Occipital lobe (tissue), 2 donors: ENCODE data around the gene CHMP6. TPM values are rescaled to one million over a fixed set of nuclear protein-coding genes. Genes with fewer than 3 reads are reported as not detected.

ENCODE experiments used
- DNase-seq: peaks from one replicate; lab custom pipeline; 2025; lab: John Stamatoyannopoulos, UW
- total RNA-seq: library from RNA; depleted of rRNA; stranded (reverse); fragments of >200 nt; gene quantifications from one replicate; pipeline ENCODE4 v1.2.3, GENCODE V29; 2014

CHMP6 gene
- total RNA-seq, 1 donor from 2014 or later, result 11.7 TPM

DNA sequence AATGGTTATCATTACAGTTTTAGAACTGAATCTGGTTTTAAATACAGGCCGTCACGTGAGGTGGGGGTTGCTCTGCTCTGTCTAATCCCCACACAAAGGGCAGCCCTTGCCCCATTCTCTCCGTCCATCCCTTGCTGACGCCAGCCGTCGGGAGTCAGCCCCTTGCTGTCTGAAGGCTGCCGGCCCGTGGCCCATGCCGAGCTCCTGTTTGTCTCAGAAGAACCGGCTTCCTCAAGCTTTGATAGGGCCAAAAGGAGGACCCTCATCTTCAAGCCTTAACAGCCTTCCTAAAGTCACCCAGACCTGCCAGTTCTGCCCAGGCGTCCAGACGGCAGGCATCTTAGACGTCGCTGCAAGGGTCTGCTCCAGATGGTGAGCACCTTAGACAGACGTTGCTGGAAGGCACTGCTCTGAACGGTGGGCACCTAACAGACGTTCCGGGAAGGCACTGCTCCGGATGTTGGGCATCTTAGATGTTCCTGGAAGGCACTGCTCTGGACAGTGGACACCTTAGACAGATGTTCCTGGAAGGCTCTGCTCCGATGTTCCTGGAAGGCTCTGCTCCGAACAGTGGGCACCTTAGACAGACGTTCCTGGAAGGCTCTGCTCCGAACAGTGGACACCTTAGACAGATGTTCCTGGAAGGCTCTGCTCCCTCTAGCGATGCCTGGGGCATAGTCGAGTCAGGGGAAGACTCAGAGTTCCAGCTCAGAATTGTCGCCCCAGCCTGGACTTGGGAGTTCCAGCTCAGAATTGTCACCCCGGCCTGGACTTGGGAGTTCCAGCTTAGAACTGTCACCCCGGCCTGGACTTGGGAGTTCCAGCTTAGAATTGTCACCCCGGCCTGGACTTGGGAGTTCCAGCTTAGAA is 35.1 kb upstream of the CHMP6 start:
- DNase-seq, result no peak

DNA sequence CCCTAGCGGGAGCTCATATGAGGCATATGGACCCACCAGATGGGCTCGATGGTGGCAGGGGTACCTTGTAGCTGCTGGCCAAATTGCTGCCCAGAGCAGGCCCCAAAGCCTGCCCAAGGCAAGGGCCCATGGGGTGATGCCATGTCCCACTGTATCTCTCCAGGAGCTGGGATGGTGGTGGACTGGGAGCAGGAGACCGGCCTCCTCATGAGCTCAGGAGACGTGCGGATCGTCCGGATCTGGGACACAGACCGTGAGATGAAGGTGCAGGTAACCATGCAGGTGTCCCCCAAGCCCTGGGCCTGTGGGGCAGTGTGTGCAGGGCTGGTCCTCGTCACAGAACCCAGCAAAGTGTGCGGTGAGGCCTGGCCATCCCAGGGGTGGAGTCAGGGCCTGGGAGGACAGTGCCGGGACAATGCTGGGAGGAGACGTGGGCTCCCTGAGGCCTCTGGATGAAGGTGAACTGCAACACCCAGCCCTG is 34.1 kb upstream of the CHMP6 start:
- DNase-seq, result no peak

DNA sequence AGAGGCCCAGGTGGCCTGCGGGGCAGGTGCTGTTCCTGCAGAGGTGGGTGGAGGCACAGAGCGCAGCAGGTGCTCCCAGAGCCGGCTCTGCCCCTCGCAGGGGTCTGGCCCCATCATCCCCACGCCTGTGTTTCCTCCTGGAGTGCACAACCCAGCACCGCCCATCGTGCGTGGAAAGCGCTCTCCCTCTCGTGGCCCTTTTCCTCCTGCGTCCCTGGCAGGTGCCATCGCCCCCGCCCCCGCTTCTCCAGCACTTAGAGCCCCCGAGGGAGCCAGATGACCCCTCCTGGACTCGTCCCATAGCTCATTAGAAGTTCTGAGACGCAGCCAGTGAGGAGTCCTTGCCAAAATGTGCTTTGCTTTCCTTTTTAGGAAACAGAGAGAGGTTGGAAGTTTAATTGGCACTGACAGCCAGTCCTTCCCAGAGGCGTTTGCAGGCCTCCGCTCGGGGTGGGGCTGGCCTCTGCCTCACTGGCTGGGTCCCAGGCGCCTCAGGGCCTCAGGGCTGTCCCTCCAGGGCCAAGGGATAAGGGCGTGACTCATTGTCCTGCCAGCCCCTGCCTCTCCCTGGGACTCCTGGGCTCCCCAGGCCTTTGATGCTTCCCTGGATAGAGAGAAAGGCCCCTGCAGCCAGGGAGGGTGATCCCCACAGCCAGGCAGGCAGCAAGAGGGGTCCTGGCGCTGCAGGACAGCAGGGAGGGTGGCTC is 32.2 kb upstream of the CHMP6 start:
- no peak for DNase-seq

DNA sequence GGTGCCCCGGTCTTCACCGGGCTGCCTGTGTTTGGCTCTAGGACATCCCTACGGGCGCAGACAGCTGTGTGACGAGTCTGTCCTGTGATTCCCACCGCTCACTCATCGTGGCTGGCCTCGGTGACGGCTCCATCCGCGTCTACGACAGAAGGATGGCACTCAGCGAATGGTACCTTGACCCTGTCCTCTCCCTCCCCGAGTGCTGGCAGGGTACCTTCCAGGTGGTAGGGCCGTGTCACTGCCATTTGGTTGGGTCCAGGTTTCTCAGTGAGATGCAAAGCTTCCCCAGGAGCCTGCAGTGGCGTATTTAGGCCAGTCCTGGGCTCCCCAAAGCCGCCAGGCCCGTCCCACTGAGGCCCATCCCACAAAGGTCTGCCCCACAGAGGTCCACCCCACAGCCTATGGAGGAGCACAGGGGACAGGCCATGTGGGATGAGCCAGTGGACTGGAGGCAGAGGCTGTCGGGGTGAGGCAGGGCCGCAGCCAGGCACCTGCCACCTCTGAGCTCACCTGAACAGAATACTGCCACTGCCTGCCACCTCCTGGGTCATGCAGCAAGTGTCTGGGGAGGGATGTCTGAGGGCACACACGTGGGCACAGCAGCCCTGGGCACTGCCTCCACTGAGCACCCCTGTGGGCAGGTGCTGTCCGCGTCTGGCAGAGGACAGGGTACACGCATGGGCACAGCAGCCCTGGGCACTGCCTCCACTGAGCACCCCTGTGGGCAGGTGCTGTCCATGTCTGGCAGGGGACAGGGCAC is 31.4 kb upstream of the CHMP6 start:
- DNase-seq, result no peak

DNA sequence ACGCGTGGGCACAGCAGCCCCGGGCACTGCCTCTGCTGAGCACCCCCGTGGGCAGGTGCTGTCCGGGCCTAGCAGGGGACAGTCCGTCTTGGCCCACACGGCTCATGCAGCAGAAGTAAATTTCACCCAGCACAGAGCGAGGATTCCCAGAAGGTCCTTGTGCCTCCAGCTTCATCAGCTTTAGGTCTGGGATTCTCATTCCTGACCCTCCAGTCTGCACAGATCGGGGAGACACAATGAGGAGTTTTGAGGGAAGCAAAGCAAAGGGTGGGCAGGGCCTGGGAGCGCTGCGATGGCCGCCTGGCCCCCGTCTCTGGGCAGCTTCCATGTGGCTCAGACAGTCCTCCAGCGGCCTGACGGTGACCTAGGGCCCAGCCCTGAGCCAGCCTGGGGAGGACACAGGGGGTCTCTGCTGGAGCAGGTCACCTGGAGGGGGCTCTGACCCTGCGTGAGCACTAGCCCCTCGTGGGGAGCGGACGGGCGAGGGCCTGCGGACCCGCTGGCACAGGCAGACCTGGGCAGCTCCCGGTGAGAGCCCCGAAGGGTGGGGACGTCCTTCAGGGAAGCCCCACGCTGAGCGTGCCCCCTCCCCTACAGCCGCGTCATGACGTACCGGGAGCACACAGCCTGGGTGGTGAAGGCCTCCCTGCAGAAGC is 30.7 kb upstream of the CHMP6 start:
- no peak for DNase-seq

DNA sequence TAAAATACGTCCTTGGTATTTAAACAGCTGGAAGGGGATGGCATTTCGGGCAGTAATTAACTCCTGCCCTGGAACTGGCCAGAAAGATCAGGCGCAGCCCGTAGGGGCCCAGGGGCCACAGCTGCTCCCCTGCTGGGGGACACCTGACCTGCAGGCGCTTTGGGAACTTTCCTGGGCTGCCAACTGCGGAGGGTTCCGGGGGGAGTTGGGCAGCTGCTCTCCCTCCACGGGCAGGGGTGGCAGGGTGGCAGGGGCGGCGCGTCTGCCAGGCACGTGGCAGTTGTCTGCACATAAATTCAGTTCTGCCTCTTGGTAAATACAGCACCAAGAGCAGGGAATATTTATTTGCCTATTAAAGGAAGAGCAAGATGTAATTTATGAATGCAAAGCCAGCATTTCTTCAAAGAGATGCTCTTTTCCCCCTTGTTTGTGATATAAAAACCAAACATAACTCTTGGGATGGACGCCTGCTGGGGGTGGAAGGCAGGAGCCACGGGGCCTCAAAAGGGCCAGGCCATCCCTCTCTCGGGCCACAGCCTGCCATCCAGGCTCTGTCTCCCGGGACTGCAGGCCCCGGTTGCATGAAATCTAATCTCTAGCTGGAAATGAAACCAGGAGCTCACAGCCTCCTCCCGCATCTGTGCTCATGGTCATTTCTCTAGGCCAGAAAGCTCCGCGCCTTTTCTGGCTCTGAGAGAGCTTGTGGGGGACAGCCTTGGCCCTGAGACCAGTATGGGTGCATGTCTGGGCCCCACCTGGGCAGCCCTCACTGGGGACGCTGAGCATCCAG is 29.9 kb upstream of the CHMP6 start:
- no peak for DNase-seq

DNA sequence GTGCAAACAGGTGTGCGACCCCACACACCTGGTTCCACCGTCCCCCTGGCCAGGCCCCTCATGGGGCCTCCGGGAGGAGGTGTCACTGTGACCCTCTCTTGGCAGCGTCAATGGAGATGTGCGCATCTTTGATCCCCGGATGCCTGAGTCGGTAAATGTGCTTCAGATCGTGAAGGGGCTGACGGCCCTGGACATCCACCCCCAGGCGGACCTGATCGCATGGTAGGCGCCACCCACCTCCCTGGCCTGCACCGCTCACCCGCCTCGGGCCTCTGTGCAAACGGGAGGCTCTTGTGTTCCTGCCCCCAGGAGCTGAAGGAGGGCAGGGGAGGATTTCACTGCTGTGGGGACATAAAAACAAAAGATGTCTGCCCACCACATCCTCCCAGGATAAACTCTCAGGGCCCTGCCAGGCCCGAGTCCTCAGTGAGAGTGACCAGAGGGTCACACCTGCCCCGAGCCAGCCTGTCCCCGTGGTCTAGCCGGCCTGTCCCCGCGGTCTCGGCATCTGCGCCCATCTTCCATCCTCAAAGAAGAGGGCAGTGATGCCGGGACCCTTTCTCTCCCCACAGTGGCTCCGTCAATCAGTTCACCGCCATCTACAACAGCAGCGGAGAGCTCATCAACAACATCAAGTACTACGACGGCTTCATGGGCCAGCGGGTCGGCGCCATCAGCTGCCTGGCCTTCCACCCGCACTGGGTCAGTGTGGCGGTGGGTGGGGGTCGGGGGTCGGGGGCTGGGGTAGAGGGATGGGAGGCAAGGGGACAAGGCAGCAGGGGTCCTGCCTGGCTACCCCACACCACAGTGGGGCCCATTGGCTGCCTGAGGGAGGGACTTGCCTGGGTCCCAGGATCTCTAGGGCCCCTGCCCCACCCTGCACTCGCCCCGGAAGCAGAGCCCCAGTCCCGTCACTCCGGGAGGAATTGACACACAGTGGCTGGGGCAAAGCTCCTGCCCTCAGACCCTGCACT is 29.0 kb upstream of the CHMP6 start:
- DNase-seq, result no peak

DNA sequence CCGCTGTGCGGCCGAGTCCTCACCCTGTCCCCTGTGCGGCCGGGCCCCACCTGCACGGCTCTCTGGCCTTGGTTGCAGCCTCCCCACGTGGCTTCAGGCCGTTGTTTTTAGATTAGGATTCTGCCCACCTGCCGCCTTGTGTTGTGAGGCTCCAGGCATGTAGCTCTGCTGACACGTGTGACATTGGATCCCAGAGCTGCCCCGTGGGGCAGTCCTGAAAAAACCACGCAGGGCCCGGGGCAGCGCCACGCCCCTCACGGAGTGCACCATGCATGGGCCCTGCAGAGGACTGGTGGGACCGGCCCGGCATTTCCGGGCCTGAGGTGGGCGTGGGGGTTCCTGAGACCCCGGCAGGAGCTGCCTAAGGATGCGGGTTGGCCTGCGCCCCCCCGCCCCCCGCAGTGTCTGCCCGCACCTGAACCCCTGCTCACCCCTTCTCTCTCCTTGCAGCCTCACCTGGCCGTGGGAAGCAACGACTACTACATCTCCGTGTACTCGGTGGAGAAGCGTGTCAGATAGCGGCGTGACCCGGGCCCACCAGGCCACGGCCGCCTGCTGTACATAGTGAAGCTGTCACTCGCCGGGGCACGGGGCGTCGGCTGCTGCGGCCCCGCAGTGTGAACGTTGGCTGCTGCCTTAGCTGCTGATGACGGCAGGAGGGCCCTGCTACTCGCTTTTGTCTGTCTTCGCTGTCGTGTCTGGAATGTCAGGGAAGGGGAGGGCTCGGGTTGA is 27.7 kb upstream of the CHMP6 start:
- DNase-seq, result no peak

DNA sequence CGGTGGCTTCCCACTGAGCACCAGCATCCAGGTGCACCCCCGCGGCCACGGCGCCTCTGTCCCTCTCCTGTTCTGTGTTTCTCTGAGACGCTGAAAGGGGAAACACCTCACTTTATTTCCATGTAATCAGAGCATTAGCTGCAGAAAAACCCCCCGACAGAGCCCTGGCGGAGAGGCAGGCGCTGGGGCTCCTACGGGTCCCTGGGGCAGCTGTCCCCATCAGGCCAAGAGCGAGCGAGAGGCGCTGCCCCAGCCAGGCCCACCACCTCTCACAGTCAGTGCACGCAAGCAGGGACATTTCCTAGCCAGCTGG is 27.1 kb upstream of the CHMP6 start:
- no peak for DNase-seq

DNA sequence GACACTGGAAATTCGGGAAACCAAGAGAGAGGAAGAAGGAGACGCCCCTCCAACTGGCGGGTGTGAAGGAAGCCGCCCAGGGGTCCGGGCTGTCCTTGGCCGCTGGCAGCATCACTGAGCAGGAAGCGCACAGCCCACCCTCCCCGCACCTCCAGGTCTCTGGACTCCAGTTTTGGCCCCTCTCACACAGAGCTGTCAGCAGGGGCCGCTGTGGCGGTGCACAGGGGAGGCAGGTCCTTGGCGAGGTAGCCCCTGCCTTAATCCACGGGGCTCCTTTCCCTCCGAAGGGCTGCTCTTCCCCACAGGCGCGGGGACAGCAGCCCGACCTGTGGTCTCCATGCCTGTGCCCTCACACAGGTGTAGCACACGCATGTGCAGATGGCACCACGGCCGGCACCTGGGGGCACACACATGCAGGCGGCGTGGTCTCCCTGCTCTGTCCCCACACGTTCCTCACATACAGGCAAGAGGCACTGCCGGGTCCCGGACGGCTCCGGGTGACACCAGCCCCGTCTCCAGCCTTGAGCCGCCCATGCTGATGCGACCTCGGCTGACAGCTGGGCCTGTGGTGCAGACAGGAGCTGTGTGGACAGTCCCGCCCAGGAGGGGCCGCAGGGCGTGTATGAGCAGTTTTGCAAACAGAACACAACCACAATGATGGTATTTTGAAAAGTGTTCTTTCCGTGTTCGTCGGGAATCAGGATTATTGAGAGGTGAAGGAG is 26.6 kb upstream of the CHMP6 start:
- DNase-seq, result no peak

DNA sequence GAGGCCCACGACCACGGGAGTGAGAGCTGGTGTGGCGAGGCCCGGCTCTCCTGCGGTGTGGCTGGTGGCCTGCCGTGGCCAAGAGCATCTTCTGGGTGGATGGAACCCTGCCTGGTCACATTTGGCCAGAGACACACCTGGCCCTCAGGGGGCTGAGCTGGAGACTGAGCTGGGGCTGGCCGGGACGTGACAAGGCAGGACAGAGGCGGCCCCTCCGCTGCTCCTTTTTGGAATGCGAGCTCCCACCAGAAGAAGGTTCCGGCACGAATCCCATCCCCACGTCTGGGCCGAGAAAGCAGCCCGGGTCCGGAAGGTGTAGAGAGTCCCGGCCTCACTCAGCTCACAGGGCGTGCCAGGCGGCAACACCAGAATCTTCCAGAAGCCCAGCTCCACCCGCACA is 26.0 kb upstream of the CHMP6 start:
- no peak for DNase-seq

DNA sequence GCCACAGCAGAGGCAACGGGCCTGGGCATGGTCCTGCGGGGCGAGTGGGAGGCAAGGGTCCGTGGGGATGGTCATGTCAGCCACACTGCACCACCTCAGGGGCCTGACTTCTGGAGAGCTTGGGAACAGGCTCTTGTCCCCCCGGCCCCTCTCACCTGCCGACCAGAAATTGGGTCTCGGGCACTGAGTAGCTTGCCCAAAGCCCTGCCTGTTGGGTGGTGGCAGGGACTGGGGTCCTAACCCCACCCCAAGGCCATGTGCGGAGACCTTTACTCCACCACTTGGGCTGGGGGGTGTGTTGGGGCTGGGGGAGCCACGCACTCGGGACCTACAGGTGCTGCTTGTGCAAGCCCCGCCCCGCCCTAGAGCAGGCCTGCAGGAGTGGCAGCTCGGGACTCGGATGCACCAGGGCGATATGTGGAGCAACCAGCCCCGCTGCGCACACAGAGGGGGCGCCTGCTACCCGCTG is 24.2 kb upstream of the CHMP6 start:
- DNase-seq, result no peak

DNA sequence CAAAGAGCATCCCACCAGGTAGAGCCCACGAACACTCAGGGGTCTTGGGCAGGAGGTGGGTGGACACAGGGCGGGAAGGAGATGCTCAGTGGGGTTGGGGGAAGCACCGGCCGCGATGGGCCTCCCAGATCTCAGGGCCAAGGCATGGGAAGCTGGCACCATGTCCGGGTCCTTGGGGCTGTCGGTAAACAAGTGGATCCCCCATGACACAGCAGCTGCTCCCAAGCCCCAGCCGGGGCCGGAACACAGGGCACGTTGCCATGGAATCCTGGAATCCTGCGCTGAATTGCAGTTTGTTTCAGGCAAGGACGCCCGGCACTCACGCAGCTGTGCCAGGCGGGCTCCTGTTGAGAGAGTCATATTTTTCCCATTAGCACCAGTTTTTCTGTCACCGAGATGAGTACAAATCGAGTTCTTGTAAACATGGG is 23.0 kb upstream of the CHMP6 start:
- peak; percentile 53 for DNase-seq

DNA sequence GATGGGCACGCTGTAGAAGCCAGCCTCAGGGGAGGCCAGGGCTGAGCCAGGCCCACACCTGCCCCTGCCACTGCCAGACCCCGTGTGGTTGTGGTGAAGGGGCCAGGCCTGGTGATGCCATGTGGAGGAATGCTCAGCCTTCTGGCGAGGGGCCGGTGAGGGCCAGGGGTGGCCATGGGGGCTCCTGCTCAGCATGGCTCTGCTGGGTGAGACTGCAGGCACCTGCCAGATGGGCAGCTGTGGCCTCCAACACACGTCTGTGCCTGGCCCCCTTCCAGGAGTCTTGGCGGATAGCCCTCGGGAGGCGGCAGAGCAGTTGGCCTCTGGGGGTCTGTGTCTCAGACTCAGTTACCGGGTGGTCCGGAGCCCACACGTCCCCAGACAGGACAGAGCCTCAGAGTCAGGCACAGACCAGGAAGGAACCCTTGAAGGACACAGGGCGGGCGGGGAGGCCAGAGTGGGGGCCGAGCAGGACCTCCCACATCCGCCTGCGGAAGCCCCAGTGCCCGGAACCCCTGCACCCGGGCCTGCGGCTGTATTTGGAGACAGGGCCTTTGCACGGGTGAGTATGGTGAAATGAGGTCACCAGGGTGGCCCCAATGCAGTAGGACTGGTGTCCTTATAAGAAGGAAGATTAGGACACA is 22.5 kb upstream of the CHMP6 start:
- no peak for DNase-seq

DNA sequence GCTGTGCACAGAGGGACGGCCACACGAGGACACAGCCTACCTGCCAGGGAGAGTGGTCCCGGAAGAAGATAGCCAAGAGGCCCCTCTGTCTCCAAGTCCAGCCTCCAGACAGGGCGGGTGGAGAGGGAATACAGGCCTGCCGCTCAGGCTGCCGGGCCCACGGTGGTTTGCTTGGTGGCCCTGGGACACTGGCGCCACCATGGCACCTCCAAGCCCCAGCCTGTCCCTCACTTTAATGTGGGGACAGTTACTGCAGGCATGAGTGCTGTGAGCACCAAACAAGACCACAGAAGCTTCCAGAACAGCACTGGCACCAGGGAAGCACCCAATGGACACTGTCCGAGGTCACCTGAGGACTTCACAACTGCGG is 22.0 kb upstream of the CHMP6 start:
- no peak for DNase-seq

DNA sequence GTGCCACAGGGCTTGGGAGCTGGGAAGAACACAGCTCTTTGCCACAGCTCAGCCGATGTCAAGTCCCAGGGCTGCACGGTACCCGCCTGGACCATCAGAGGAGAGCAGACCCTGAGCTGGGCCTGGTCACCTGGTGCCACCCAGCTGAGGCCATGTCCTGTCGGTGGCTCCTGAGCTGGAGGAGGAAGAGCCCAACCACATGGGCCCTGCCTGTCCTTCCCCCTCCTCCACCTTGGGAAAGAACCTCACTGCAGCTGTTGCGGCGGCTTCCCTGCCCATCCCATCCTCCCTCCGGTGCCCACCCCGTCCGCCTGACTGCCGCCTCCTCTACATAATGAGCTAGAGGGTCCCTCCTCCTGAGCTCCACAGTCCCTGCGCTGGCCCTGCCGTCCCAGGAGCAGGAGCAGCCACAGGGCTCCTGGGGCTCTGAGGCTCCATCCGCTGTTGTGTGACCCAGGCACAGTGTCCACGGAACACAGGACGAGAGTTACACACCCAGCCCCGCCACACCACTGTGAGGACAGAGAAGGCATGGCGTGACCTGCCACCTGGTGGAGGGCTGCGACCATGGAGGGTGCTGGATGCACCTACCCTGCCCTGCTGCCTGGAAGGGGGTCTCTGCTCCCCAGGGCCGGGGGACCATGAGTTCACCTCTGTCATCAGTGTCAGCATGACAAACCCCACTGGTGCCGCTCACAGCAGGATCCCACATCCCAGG is 21.4 kb upstream of the CHMP6 start:
- no peak for DNase-seq
